Right ventricle myocardium inferior (tissue), 1 donor: Measurements from ENCODE around the gene CHN2. TPM values are rescaled to one million over a fixed set of nuclear protein-coding genes. Genes with fewer than 3 reads are reported as not detected.
"Not testable (repeated sequence)": the region's sequence is repeated elsewhere in the genome, so short reads cannot be mapped to it uniquely, and the experiment has no call there.

Experiments used
- ATAC-seq: fragments of 200-7000 bp; cut with Tn5 transposase; one replicate; pipeline ENCODE4 v1.9.1; 2020; ENCODE audit warnings: mild to moderate bottlenecking, moderate library complexity
- DNase-seq: peaks from one replicate; pipeline ENCODE4 v3.0.0; 2021; ENCODE audit errors: missing footprints
- intact Hi-C: fragments of 100-400 bp; cut with DNase I; formaldehyde crosslinking; loops from one replicate; pipeline ENCODE4 v1.11.0; 2022
- total RNA-seq: library from RNA; stranded (reverse); fragmentation: NEBNext Ultra II Directional; extraction: Animal tissue kit (Norgen Biotek cat#: 25700); gene quantifications from one replicate; pipeline ENCODE4 v1.2.1, GENCODE V29; 2021
- donor health status: DM: no; HTN: yes; CAD: no; lungs with severe emphysema.

CHN2 gene
- total RNA-seq, 1 donor from 2014 or later, result 20.2 TPM

GRCh38 chr7:29247224-29247962 is 52.8 kb downstream of the CHN2 start:
- intact Hi-C loops, result no loop called here
- no peak for ATAC-seq
- DNase-seq, result no peak

DNA sequence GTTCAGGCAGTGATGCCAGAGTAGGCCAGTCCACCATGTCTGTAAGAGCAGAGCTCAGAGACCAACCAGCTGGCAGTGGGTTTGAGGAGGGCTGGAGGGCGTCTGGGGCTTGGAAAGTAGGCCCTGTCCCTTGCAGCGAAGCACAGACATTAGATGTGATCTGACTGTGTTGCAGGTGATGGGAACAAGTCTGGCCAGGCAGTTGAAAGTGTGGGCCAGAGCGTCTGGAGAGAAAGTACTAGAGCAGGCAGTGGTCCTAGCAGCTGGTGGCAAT is 53.3 kb downstream of the CHN2 start:
- DNase-seq, result no peak
- no peak for ATAC-seq
- intact Hi-C loops, result no loop called here

- ATAC-seq (peak; percentile 63), DNase-seq (no peak)
- intact Hi-C loops, result no loop called here
Measured at GRCh38 chr7:29248713-29249382, 54.3 kb downstream of the CHN2 start.

DNA sequence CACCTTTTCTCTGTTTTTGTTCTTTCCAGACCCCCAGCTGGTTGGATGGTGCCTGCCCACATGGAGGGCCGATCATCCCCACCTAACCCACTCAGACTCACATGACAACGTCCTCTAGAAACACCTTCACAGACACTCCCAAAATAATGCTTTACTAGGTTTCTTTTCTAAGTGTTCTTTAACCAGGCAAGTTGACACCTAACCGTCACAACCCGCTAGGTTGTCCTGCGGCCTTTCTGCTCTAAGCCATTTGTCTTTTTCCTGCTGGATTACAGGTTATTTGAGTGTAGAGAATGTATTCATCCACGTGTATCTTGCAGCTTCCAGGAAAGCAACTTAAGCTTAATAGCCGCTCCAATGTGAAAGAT is 54.8 kb downstream of the CHN2 start:
- intact Hi-C loops, result no loop called here
- ATAC-seq (no peak), DNase-seq (no peak)

DNA sequence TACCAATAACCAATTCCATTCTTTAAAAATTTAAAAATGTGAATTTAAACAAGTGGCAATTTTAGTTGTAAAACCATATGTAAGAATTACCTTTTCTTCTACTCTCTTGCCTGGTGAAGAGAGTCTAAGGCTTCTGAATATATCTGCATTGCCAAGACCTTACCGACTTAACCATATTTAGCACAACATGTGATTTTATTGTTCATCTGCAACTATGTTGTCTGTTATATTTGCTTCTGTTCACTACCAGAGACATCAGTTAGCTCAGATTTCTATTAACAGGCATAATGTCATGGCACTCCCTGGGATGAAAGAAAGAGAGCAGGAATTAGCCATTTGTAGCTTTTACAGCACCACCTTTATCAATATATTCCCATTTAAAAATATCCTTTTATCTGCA is 55.3 kb downstream of the CHN2 start:
- intact Hi-C loops, result no loop called here
- DNase-seq (no peak), ATAC-seq (no peak)

GRCh38 chr7:29253225-29253624 is 58.6 kb downstream of the CHN2 start:
- ATAC-seq (no peak), DNase-seq (no peak)
- intact Hi-C loops, result no loop called here

DNA sequence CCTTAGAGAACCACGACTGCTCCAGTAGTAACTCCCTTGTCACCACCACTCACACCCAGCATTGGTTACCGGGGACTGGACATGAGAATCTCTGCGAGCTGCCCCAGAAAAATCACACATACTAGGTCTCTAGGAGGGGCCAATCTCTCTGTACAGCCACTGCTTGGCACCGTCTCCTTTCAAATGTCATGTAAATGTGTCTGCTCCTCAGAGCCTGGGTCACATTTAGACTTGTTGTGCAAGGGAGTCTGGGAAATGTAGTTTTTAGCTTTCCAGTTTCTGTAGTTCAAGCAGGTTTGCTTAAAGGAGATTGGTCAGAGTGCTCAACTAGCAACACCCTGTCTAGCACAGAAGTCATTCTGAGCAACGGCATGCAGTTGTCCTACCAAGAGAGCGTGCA is 60.0 kb downstream of the CHN2 start:
- ATAC-seq, result no peak
- intact Hi-C loops, result no loop called here
- peak; percentile 53 for DNase-seq

GRCh38 chr7:29255199-29255878 is 60.8 kb downstream of the CHN2 start:
- DNase-seq, result peak; percentile 55
- no peak for ATAC-seq

GRCh38 chr7:29255906-29256692 is 61.5 kb downstream of the CHN2 start:
- intact Hi-C loops, result no loop called here
- ATAC-seq, result peak; percentile 26
- DNase-seq, result no peak

More at GRCh38 chr7:29255199-29255878, 60.8 kb downstream of the CHN2 start:
- intact Hi-C loops, result no loop called here

- ATAC-seq (no peak), DNase-seq (no peak)
- intact Hi-C loops, result no loop called here
Measured at GRCh38 chr7:29256693-29257002, 62.1 kb downstream of the CHN2 start.

GRCh38 chr7:29258951-29259350 is 64.4 kb downstream of the CHN2 start:
- intact Hi-C loops, result no loop called here
- DNase-seq (no peak), ATAC-seq (no peak)

GRCh38 chr7:29262191-29262917 is 67.8 kb downstream of the CHN2 start:
- ATAC-seq, result no peak
- intact Hi-C loops, result no loop called here
- DNase-seq, result no peak

DNA sequence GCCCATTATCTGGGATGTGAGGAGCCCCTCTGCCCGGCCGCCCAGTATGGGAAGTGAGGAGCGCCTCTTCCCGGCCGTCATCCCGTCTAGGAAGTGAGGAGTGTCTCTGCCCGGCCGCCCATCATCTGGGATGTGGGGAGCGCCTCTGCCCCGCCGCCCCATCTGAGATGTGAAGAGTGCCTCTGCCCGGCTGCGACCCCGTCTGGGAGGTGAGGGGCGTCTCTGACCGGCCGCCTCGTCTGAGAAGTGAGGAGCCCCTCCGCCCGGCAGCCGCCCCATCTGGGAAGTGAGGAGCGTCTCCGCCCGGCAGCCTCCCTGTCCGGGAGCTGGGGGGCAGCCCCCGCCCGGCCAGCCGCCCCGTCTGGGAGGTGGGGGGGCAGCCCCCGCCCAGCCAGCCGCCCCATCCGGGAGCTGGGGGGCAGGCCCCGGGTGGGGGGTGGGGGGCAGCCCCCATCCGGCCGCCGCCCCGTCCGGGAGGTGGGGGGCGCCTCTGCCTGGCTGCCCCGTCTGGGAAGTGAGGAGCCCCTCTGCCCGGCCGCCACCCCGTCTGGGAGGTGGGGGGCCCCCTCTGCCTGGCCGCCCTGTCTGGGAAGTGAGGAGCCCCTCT is 69.1 kb downstream of the CHN2 start:
- ATAC-seq, intact Hi-C loops, DNase-seq: not testable (repeated sequence)

GRCh38 chr7:29265208-29265923 is 70.8 kb downstream of the CHN2 start:
- ATAC-seq (peak; percentile 26), DNase-seq (no peak)
- intact Hi-C loops, result no loop called here

DNA sequence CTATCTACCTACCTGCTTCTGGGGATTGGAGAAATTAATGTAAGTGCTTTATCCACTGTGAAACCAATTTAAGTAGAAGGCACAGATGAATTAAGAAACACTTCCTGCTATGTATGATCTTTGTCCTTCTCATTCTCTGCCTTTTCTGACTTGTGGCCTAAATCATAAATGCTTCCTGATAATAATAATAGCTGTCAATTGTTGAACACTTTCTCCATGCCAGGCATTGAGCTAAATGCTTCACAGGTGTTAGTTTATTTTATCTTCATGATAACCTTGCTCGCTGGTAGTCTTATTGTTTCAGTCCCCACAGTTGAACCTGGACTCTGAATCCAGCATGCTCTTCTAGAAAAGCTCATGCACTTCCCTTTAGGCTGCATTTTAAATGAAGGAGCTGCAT is 75.4 kb downstream of the CHN2 start:
- no peak for ATAC-seq
- intact Hi-C loops, result no loop called here
- DNase-seq, result no peak

GRCh38 chr7:29270594-29271318 is 76.2 kb downstream of the CHN2 start:
- ATAC-seq, result no peak
- intact Hi-C loops, result no loop called here
- DNase-seq, result no peak

GRCh38 chr7:29271319-29271658 is 76.7 kb downstream of the CHN2 start:
- DNase-seq (no peak), ATAC-seq (no peak)
- intact Hi-C loops, result no loop called here

DNA sequence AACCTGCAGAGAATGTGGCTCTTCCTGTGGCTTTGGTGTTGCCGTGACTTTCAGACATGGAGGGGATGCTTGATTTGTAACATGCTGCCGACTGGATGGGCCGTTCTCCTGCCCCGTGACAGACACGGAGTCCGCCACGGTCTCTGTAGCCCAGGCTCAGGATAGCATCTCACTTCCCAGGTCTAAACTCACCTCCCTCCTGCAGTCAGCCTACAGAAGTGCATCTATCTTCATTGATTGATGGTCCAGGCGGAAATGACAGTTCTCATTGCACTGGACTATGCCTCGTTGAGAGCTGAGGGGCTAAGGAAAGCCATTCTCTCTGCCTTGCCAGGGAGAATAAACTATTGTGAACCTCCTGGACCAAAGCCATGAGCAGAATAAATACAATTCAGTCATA is 77.5 kb downstream of the CHN2 start:
- ATAC-seq, result no peak
- intact Hi-C loops, result no loop called here
- no peak for DNase-seq
